ENCODE results near the gene MTA1.

DNA sequence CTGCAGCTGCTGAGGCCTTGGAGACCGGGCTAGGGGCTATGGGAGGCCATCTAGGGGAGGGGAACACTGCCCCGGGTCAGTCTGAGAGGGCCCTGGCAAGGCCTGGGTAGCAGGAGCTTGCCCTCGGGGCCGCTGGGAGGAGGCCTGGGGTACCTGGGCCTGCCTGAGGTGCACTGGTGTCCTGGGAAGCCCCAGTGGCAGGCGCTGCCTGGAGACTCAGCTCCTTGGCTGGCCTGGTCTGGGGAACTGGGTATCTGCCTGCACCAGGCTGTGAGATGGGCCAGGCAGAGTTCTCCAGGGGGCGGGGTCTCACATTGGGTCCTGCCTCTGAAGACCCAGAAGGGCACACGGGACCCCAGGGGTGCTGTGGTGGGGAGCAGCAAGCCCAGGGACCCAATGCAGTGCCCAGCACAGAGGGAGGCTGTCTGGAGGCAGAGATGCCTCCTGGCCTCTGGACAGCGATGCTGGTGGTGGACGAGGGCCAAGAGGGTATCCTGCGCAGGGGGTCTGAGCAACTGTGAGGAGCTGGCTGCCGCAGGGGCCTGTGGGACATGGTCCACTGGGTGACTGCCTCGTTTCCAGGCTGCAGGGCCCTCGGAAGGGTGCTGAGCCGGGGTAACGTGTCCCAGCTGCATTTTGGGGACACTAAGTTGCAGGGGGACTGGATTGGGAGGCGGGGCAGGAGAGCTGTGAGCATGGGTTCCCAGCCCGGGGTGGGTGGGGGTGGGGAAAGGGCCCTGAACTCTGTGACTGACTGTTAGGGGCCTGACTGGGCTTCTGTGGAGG, 7.4 kb upstream of the MTA1 start:
- no peak for TF ChIP-seq GABPA (IDR thresholded peaks at IDR 0.05 in 1 of 2, conservative IDR thresholded peaks at IDR 0.05 in 1 of 2)
- TF ChIP-seq, protein P1, sequence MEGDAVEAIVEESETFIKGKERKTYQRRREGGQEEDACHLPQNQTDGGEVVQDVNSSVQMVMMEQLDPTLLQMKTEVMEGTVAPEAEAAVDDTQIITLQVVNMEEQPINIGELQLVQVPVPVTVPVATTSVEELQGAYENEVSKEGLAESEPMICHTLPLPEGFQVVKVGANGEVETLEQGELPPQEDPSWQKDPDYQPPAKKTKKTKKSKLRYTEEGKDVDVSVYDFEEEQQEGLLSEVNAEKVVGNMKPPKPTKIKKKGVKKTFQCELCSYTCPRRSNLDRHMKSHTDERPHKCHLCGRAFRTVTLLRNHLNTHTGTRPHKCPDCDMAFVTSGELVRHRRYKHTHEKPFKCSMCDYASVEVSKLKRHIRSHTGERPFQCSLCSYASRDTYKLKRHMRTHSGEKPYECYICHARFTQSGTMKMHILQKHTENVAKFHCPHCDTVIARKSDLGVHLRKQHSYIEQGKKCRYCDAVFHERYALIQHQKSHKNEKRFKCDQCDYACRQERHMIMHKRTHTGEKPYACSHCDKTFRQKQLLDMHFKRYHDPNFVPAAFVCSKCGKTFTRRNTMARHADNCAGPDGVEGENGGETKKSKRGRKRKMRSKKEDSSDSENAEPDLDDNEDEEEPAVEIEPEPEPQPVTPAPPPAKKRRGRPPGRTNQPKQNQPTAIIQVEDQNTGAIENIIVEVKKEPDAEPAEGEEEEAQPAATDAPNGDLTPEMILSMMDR (IDR thresholded peaks at IDR 0.05; ENCODE audit: low read depth, low read length, missing input control), result no peak
- no peak for TF ChIP-seq TAF1 (conservative IDR thresholded peaks at IDR 0.05)
- TF ChIP-seq RAD21 (IDR thresholded peaks at IDR 0.05), result no peak
- no peak for TF ChIP-seq EGR1 (IDR thresholded peaks at IDR 0.05; ENCODE audit: low read depth in 2 of 2)
- no peak for TF ChIP-seq FOXA2 (IDR thresholded peaks at IDR 0.05)
- no peak for TF ChIP-seq JUND (IDR thresholded peaks at IDR 0.05)
- TF ChIP-seq, protein P2, sequence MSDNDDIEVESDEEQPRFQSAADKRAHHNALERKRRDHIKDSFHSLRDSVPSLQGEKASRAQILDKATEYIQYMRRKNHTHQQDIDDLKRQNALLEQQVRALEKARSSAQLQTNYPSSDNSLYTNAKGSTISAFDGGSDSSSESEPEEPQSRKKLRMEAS (IDR thresholded peaks at IDR 0.05), result no peak
